ENCODE measurements around the gene ITPR2. TPM values are rescaled to one million over a fixed set of nuclear protein-coding genes. Genes with fewer than 3 reads are reported as not detected.
"Not testable (repeated sequence)": the region's sequence is repeated elsewhere in the genome, so short reads cannot be mapped to it uniquely, and the experiment has no call there.

The ITPR2 gene
- total RNA-seq, 1 donor from 2014 or later, result 35.1 TPM

DNA sequence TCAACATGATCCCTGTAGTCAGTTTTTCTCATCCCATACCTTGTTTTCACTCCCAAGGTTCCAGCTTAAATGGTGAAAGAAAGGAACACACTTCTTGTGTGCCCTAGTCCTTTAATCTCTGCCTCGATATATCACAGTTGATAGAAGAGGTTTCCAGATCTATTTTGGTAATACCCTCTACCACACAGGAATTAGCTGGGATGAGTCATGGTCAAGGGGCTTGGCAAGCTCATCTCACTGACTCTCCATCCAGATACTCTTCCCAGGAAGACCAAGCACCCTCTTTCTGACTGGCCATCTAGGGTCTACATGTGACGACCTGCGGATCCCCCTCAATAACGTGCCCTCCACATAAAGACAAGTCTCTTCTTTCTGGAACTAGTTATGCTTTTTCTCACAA lies 277.9 kb downstream of the ITPR2 start:
- no peak for ATAC-seq

DNA sequence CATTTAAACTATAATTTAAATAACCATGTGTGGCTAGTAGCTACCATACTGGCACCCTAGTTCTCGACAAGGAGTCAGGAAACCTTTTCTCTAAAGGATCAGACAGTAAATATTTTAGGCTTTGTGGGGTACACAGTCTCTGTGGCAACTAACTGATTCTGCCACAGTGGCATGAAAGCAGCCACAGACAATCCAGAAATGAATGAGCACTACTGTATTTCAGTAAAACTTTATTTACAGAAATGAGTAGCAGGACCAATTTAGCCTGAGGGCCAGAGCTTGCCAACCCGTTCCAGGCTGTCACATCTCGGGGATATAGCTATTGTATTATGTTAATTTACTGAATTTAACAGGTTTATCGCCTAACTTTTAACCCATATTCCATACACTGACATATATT lies 278.7 kb downstream of the ITPR2 start:
- ATAC-seq, result no peak

DNA sequence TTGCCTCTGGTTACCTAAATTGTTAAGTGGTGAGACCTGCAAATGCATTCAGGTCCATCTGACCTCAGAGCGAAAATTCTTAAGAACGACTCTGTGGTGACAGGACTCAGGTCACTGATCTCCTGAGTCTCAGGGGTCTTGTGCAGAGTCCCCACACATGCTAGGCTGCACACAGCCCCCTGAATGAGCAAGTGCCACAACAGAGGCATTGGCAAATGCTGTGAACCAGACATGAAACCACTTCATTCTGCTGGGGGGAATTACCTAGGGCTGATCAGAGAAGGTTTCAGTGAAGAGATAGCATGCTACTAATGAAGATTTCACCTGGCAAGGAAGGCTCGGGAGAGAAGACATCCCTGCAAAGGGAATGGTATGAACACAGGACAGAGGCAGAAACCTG lies 281.6 kb downstream of the ITPR2 start:
- no peak for ATAC-seq

DNA sequence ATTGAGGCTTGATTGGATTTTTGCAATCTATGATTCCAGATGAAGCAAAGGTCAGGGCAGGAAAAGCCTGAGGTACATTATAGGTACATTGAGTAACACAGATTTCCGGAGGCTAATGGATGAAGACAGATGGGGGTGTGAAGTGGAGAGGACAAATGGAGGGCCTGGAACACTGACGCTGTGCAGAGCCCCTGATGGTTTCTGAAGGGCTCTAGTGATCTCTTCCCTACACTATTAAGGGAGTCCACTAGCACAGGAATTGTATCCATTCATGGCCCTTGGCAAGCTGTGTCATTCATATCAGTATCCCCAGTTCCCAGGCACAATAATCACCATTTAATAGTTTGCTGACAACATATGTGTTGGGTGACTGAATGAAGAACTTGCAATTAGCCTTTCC lies 284.8 kb downstream of the ITPR2 start:
- no peak for ATAC-seq

DNA sequence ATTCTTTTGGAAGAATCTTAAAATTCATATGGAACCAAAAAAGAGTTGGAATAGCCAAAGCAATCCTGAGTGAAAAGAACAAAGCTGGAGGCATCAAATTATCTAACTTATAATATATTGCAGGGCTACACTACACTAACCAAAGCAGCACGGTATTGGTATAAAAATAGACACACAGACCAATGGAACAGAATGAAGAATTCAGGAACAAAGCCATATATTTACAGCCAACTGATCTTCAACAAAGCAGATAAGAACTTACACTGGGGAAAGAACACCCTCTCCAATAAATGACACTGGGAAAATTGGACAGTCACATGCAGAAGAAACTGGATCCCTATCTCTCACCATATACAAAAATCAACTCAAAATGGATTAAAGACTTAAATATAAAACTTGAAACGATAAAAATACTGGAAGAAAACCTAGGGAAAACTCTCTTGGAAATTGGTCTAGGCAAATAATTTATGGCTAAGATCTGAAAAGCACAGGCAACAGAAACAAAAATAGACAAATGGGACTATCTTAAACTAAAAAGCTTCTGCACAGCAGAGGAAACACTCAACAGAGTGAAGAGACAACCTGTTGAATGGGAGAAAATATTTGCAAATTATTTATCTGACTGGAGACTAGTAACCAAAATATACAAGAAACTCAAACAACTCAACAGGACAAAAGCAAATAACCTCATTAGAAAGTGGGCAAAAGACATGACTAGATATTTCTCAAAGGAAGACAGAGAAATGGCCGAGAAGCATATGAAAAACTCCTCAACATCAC lies 286.3 kb downstream of the ITPR2 start:
- ATAC-seq, result no peak

DNA sequence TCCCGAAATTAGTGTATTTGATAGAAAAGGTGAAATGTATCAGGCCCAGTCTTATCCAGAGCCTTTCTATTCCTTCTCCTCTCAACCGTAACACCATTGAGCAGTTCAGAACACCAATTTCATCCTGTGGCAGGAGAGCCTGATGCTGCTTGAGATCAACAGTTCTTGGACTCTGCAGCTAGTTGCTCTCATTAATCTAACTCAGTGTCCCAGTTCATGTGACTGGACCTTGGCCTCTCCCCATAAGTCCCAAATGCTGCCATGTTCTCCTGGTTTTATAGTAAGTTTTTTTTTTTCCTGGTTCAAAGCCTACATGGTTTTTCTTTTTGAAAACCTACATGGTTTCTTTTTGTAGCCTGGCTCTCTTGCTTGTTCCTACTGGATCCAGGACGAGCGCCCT lies 293.9 kb downstream of the ITPR2 start:
- ATAC-seq, result no peak

DNA sequence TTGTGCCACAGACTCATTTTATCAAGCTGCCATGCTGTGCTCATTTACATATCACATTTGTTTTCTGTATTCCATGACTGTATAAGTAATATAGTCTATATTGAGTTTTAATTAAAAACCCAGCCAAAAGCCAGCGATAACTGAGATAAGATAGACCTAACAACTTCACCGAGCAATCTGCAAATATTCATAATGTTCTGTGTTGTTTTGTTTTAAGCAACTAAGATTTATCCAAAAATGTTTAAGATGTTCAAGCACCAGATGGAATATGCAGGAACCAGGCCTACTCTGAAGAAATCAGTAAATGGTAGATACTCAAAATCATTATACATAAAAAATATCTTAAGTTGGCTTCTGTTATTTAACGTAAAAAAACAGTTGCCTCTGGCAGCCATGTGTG lies 295.3 kb downstream of the ITPR2 start:
- ATAC-seq, result no peak

DNA sequence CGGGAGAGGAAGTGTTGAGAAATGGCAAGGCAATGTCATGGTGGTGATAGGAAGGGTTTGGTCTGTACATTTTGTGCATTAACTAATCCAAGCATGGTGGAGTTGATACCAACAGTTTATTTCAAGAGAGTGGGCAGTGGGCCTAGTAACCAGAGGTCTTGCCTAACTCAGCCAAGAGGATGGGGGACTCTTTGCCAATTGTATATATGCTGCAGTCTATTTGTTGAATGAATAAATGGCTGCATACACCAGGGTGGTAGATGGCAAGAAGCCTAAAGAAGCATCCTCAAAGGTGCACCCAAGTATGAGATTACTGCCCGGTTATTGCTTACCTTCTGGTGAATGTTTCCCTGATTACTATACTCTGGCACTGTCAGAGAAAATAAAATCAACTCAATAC lies 295.9 kb downstream of the ITPR2 start:
- ATAC-seq, result no peak

DNA sequence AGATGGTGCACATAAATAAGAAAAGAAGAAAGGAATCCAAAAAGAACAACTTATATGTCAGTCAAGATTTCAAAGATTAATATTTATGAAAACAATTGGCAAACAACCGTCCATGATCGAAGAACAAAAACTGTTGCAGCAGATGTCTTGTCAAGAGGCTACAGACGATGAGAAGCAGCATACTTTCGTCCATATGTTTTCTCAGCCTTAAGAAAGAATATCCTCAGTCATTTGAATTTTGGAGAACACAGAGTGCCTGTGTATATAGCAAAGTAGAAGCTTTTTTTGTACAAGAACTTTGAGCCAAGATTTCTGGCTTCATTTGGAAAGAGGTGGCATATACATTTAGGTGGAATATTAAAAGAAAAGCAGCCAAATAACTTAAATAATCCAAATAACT lies 297.2 kb downstream of the ITPR2 start:
- no peak for ATAC-seq

DNA sequence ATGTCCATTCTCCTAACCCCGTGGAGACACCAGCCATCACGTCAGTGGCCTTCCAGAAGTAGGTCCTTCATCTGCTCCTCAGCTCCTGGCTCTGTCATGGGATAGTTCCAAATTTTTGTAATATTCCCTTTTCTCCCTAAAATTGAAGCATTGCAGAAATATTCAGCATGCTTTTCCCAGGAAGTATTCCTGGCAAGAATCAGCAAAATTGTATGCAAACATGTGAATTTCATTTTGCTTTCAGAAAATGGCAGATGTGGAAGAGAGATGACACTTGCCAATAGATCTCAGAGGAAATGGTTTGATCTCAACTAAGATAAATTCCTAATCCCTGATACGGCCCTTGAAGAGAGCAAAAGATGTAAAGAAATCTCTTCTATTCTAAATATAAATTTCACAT lies 298.9 kb downstream of the ITPR2 start:
- no peak for ATAC-seq

DNA sequence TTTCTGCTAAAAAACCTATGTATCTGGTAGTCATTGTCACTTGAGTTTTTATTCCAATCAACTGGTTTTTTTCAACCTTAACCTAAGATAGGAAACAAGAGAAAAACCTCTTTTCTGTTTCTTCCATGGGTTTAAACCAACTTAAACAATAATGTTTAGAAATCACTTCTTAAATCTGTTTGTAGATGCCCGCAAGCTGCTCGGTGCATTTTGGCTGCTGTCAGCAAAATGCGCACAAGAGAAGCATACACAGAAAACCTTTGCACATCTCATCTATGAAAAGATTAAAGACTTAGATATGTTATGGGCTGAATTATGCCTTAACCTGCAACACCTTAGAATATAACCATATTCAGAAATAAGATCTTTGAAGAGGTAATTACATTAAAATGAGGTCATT lies 299.8 kb downstream of the ITPR2 start:
- ATAC-seq, result no peak

DNA sequence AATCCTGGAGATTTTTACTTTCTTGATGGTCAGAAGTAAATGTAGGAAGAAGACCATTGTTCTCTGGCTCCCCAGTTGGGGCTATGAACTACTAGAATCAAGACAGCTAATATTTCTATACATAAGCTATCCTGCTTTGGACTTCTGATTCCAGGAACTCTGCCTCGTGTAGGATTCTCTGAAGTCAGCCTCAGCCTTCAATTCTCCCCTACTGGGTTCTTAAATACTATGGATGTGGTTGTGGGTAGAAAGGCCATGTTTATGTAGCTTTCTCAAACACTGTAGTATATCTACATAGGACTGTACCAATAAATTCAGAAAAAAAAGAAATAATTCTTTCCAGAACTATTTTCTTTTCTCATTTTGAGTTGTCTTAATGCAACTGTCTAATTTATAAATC lies 302.5 kb downstream of the ITPR2 start:
- ATAC-seq, result no peak

DNA sequence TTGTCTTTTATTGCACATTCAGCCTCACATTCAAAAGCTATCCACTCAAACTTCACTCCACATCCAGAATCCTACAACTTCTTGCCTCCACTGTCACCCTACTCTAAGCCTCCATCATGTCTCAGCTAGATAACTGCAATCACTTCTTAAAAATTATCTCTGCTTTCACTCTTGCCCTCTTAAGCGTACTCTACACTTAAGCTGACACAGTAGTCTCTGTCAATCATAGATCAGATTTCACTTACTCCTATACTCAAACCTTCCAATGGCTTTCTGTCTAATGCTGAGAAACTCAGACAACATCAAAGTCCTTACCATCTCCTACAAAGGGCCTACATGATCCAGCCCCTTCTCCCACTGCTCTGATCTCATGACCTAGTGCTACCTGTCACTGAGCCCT lies 304.1 kb downstream of the ITPR2 start:
- ATAC-seq, result no peak

DNA sequence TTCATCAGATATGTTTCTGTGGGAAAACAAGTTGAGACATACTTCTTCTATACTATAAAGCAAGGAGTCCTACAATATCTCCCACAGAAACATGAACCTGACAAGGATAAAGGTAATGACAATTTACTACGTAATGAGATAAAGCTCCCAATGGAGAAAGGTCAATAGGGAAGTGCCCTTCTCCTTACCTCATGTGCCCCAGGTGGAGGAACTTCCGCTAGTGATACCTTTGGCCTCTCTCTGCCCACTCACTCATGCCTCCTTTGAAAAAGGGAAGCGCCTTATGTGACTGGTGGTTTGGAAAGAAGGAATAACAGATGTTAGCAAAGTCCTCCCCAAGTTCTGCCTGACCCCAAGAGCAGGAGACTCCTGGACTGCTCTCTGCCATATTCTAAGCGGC lies 305.3 kb downstream of the ITPR2 start:
- no peak for ATAC-seq

DNA sequence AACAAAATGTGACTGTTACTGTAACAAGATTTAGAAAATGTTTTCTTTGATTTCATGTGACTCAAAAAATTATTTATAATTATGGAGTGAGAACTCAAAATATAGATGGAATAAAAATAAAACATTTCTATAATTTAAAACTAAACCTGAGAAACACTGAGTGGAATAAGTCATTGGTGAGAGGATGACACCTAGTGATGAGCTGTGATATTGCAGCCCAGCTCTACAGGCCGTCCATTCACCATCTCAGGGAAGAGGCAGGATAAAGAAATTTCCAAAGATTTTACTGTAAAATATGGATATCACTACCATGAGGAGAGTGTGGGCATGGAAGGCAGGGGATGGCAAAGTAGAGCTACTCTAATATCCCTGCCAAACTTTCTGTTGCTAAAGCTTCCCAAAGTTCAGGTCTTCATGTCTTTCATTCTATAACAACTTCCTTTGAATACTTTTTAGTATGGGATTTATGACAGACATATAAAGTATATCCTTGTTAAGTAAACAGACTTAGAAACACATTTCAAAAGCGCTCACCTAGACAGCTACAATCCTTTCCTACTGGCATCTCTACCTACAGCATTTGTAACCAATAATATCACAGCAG lies 308.0 kb downstream of the ITPR2 start:
- peak; percentile 50 for ATAC-seq

DNA sequence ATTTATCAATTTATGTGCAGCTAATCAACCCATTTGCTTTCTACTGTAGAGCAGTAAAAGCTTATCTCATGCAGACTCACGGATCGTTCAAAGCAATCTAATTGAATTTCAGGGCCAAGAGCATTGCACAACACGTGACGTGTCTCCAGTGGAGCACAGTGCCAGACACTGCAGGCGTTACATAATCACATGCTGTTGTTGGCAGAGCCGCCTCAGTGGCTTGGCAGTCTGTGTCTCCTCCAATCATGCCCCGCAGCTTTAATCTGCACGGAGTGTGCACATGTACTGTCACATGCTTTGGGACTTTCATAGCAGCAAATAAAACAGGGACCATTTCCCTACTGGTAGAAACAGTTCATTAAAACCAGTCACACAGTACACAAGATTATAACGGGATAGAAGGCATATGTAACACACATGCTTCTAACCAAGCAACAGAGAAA lies 309.3 kb downstream of the ITPR2 start:
- ATAC-seq, result peak; percentile 98

DNA sequence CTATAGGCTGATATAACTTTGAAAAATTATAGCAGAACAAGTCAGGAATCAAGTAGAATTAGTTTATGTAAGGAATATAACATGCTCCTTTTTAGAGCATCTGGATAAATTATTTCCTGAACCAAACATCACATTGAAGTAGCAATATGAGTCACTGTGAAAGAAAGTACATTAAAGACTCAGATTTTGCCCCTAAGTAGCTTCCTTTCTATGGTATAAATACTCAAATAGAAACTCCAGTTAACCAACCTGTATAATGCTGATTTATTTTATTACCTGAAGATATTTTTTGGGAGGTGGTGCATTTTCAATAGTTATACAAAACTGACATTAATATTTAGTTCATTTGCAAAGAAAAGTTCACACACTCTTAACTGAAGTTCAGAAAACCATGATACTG lies 312.1 kb downstream of the ITPR2 start:
- no peak for ATAC-seq

DNA sequence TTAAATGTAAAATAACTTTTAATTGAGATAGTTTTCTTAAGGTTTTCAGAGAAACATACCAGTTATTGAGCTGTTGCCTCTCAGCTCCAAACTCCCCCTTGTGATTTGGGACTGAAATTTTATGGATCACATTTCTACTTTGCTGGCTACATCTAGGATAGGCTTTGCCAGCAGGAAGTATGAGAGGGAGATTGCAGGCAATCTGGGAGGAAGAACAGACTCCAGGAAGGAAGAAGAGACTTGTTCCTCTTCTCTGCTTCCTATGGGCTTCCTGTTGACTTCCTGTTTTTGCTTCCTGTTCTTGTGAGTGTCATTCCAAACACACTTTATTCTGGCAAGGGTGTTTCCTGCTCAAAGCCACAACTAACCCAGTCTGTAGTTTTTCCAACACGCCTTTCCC lies 312.9 kb downstream of the ITPR2 start:
- ATAC-seq, result no peak

DNA sequence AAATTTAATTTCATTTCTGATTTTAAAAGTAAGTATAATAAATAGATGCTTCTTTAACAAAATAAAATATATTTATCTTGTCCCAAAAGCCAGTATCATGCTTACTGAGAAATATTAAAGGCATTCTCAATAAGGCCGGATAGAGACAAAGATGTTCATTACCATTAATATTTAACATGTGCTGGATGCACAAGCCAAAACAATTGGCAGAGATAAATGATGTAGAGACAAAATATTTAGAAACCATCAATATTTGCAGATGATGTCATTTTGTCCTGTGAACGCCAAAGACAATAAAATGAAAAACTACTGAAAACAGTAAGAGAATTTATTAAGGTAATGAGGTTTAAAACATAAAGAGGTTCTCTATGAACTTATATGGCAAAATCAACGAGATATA lies 313.5 kb downstream of the ITPR2 start:
- no peak for ATAC-seq

DNA sequence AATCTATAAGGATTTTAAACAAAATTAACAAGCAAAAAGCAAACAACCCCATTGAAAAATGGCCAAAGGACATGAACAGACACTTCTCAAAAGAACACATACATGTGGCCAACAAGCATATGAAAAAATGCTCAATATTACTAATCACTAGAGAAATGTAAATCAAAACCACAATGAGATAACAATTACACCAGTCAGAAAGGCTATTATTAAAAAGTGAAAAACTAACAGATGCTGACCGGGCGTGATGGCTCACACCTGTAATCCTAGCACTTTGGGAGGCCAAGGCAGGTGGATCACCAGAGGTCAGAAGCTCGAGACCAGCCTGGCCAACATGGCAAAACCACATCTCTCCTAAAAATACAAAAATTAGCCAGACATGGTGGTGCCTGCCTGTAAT lies 315.7 kb downstream of the ITPR2 start:
- not testable (repeated sequence) for ATAC-seq

DNA sequence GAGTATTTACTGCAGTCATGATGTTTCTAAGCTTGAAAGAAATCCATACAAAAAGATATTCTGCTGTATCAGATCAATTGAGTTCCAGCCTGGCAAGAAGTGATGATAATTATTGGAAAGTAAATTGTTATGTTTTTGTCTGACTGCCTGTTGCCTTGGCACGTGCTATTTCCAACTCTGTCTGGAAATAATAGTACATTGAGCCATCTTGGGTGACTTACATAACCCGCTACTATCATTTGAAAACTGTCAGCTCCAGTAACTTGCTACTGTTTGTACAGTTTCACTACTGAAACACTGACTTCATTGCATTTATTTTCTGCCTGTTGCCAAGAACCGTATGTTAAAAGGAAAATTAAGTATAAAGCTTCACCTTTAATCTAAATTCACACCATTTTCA lies 318.6 kb downstream of the ITPR2 start:
- no peak for ATAC-seq

DNA sequence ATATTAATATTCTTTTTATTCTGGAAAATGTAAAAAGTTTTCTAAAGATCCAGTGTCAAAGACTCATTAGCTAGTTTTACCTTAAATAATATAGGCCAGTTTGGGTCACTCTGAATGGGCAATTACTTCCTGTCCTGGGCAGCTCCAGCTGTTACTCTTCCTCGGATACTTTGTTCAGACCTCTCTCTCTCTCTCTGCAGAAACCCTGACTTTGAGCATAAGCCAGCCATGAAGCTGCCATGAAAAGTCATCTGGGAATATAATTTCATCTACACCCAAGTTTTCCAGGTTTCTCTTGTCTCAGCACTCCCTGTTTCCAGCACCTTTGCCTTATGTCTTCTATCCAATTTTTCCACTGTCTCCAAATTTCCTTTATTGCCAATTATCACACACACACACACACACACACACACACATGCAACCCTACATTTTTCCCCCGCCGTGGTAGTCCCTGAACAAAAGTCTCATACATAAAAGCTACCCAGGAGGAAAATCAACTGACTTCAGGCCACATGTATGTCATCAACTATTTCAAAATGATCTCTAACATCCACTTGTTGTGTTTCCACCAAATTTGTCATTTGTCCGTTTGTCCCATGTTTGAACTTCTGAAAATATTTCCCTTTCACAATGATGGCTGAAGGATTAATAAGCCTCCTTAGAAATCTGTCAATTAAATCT lies 319.5 kb downstream of the ITPR2 start:
- no peak for ATAC-seq

DNA sequence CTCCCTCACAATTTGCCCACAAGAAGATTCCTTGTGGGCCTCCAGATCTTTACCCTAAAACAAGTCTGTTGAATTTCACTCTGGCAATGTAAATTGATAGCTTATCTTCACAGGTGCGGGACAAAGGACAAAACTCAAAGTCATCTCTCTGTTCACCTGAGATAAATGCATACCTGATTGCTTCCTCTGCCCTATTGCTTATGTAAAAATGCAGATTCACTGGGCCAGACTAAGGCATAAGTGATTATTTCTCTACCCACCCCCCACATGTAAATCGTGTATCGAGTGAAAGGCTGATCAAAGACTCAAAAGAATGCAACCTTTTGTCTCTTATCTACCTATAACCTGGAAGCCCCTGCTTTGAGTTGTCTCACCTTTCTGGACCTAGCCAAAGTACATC lies 320.8 kb downstream of the ITPR2 start:
- ATAC-seq, result no peak

DNA sequence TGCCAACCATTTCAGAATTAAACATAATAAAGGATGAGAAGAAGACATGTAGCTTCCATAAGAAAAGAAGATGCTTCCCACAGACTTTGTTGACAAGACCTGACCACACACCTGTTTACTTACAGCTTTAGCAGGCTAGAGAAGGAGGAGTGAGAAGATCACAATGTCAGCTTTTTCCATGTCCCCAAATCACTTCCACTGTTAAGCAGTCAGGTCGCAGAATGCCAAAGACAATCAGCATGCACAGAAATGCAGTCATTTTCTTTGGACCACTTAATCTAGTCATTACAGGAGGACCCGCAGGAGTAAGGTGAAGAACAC lies 322.7 kb downstream of the ITPR2 start:
- no peak for ATAC-seq
